ENCODE data around the gene CLDN6. TPM values are rescaled to one million over a fixed set of nuclear protein-coding genes. Genes with fewer than 3 reads are reported as not detected.

The CLDN6 gene
- total and polyA plus RNA-seq, 9 of the 15 experiments (the other 6 are each of a cell fraction or from before 2014, with no cell fraction given) = 0.22 to 0.75 (median 0.38) TPM; not detected in 3

GRCh38 chr16:2968738-2969544, 49.0 kb downstream of the CLDN6 start, which contains the start of gene PAQR4 (continued):
- peak; percentile 26 for TF ChIP-seq MXD1 (CRISPR knock-in tag; IDR thresholded peaks at IDR 0.05; ENCODE audit: borderline replicate concordance, poor library complexity, severe bottlenecking)
- TF ChIP-seq KLF16 (IDR thresholded peaks at IDR 0.05) = no peak
- no peak for TF ChIP-seq OTX1 (CRISPR knock-in tag; IDR thresholded peaks at IDR 0.05)
- peak in 1 of 2 experiments; percentile 78; a peak in 2 of 4 replicates for TF ChIP-seq SRF (CRISPR knock-in tag; IDR thresholded peaks at IDR 0.05)
- TF ChIP-seq HSF4 (CRISPR knock-in tag; IDR thresholded peaks at IDR 0.05; ENCODE audit: borderline replicate concordance) = no peak
- no peak for TF ChIP-seq CSDE1 (IDR thresholded peaks at IDR 0.05)
- TF ChIP-seq ZEB2 (IDR thresholded peaks at IDR 0.05) = no peak
- no peak for TF ChIP-seq ZKSCAN3 (CRISPR knock-in tag; IDR thresholded peaks at IDR 0.05)
- TF ChIP-seq GABPA (tag; conservative IDR thresholded peaks at IDR 0.05; ENCODE audit: low read depth) = peak; percentile 85
- no peak for TF ChIP-seq CLOCK (CRISPR knock-in tag; IDR thresholded peaks at IDR 0.05; ENCODE audit: borderline replicate concordance)
- TF ChIP-seq PHB2 (IDR thresholded peaks at IDR 0.05; ENCODE audit: low read depth) = no peak
- TF ChIP-seq, protein P1, sequence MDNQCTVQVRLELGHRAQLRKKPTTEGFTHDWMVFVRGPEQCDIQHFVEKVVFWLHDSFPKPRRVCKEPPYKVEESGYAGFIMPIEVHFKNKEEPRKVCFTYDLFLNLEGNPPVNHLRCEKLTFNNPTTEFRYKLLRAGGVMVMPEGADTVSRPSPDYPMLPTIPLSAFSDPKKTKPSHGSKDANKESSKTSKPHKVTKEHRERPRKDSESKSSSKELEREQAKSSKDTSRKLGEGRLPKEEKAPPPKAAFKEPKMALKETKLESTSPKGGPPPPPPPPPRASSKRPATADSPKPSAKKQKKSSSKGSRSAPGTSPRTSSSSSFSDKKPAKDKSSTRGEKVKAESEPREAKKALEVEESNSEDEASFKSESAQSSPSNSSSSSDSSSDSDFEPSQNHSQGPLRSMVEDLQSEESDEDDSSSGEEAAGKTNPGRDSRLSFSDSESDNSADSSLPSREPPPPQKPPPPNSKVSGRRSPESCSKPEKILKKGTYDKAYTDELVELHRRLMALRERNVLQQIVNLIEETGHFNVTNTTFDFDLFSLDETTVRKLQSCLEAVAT (IDR thresholded peaks at IDR 0.05) = no peak
- TF ChIP-seq STAT5B (CRISPR knock-in tag; IDR thresholded peaks at IDR 0.05) = no peak
- peak; percentile 64 for TF ChIP-seq CCNT2 (IDR thresholded peaks at IDR 0.05; ENCODE audit: borderline replicate concordance, extremely low read depth, insufficient read length, low read depth, low read length)
- no peak for TF ChIP-seq ARHGAP35 (IDR thresholded peaks at IDR 0.05; ENCODE audit: partially characterized antibody)
- TF ChIP-seq ZNF175 (CRISPR knock-in tag; IDR thresholded peaks at IDR 0.05; ENCODE audit: low read depth) = no peak
- 0 out of 2 replicates have a peak, but pooled peaks have one; percentile 24 for TF ChIP-seq ARID2 (IDR thresholded peaks at IDR 0.05)
- peak; percentile 21; the same call in 1 of the 2 replicates for TF ChIP-seq FOSL1 (tag; conservative IDR thresholded peaks at IDR 0.05)
- TF ChIP-seq WHSC1 (IDR thresholded peaks at IDR 0.05; ENCODE audit: low read length) = no peak
- no peak for TF ChIP-seq HDAC3 (IDR thresholded peaks at IDR 0.05; ENCODE audit: borderline replicate concordance, partially characterized antibody)
- peak; percentile 45; the same call in 1 of the 2 replicates for TF ChIP-seq MXI1 (IDR thresholded peaks at IDR 0.05; ENCODE audit: low read depth, low read length)
- TF ChIP-seq MYC (IDR thresholded peaks at IDR 0.05; ENCODE audit: low read depth, low read length) = peak; percentile 64; the same call in 1 of the 2 replicates
- no peak for TF ChIP-seq MYC (CRISPR knock-in tag; IDR thresholded peaks at IDR 0.05; ENCODE audit: borderline replicate concordance, low read depth)
- TF ChIP-seq KDM4B (IDR thresholded peaks at IDR 0.05; ENCODE audit: borderline replicate concordance in 2 of 2, low read depth in 1 of 2) = peak in 1 of 2 experiments; percentile 29; a peak in 1 of 4 replicates
- peak; percentile 64; the same call in 1 of the 2 replicates for TF ChIP-seq CBFB (CRISPR knock-in tag; IDR thresholded peaks at IDR 0.05)

Measured in K562 (cell line).